ENCODE measurements around the gene TMEM255B. TPM values are rescaled to one million over a fixed set of nuclear protein-coding genes. Genes with fewer than 3 reads are reported as not detected.

Gene TMEM255B
- polyA plus RNA-seq, 1 donor (not counting 4 experiments of a cell fraction or from before 2014, with no cell fraction given), result 7.6 TPM

DNA sequence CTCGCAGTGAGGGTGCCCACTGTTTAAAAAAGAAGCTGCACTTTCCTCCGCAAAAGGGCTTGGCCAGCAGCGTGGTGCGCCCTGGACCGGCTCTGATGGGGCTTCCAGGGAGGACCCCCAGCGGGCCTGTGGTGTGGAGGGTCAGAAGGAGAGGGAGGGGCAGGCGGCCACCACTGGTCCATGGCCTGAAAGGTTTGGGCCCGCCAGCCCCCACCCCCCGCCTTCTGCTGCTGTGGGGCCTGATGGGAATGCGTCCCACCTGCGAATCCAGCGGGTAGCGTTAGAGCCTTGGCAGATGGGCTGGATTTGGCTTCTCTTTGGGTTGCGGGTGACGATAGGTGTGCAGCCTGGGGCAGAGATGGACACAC is 34.7 kb downstream of the TMEM255B start:
- dilution Hi-C loops (cut with MboI; ENCODE audit: extremely low pct_ligation_motif_present, low sequenced_read_pairs), result no loop called here
- no peak overlapping the region for H3K9ac ChIP-seq (ENCODE audit: control insufficient read depth, extremely low read depth, insufficient read depth, low read length)
- no peak for DNase-seq (ENCODE audit: low read depth, low spot score)
- no peak overlapping the region for H3K4me2 ChIP-seq (ENCODE audit: control insufficient read depth, extremely low read depth, insufficient read depth, low read depth, low read length)
- H3K4me1 ChIP-seq (ENCODE audit: control insufficient read depth, extremely low read depth, insufficient read depth, low read length), result peaks cover 4% of the 10 kb centered on the region
- FAIRE-seq, result no peak
- no peak for TF ChIP-seq EZH2 (IDR thresholded peaks at IDR 0.05; ENCODE audit: low read length)
- TF ChIP-seq, protein P1, sequence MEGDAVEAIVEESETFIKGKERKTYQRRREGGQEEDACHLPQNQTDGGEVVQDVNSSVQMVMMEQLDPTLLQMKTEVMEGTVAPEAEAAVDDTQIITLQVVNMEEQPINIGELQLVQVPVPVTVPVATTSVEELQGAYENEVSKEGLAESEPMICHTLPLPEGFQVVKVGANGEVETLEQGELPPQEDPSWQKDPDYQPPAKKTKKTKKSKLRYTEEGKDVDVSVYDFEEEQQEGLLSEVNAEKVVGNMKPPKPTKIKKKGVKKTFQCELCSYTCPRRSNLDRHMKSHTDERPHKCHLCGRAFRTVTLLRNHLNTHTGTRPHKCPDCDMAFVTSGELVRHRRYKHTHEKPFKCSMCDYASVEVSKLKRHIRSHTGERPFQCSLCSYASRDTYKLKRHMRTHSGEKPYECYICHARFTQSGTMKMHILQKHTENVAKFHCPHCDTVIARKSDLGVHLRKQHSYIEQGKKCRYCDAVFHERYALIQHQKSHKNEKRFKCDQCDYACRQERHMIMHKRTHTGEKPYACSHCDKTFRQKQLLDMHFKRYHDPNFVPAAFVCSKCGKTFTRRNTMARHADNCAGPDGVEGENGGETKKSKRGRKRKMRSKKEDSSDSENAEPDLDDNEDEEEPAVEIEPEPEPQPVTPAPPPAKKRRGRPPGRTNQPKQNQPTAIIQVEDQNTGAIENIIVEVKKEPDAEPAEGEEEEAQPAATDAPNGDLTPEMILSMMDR (optimal IDR thresholded peaks at IDR 0.05 in 1 of 3, IDR thresholded peaks at IDR 0.05 in 1 of 3, conservative IDR thresholded peaks at IDR 0.05 in 1 of 3; ENCODE audit: extremely low read depth in 1 of 3, insufficient read depth in 2 of 3, low read length in 3 of 3), result no peak
- peaks cover 69% of the 10 kb centered on the region for H3K27me3 ChIP-seq (ENCODE audit: control insufficient read depth, extremely low read depth, insufficient read depth, low read length)
- H3K9me3 ChIP-seq (ENCODE audit: control insufficient read depth, low read depth, low read length), result no peaks in the 10 kb centered on the region
- H3K79me2 ChIP-seq (ENCODE audit: control insufficient read depth, insufficient read depth, low read length), result no peaks in the 10 kb centered on the region
- H2AFZ ChIP-seq (ENCODE audit: control insufficient read depth, low read length), result no peak overlapping the region
- no peak overlapping the region for H3K27ac ChIP-seq (ENCODE audit: control insufficient read depth, insufficient read depth, low read length)
- H3K36me3 ChIP-seq (ENCODE audit: control insufficient read depth in 2 of 2, extremely low read depth in 1 of 2, insufficient read depth in 2 of 2, low read length in 2 of 2), result no peaks in the 10 kb centered on the region
- H3K4me3 ChIP-seq (ENCODE audit: control insufficient read depth in 2 of 3, extremely low read depth in 1 of 3, insufficient read depth in 2 of 3, low read depth in 1 of 3, low read length in 3 of 3), result no peak overlapping the region
- no peaks in the 10 kb centered on the region for H4K20me1 ChIP-seq (ENCODE audit: control insufficient read depth, extremely low read depth, insufficient read depth, low read length)
- H3K9me1 ChIP-seq (ENCODE audit: control insufficient read depth, extremely low read depth, insufficient read depth, low read length), result no peaks in the 10 kb centered on the region

DNA sequence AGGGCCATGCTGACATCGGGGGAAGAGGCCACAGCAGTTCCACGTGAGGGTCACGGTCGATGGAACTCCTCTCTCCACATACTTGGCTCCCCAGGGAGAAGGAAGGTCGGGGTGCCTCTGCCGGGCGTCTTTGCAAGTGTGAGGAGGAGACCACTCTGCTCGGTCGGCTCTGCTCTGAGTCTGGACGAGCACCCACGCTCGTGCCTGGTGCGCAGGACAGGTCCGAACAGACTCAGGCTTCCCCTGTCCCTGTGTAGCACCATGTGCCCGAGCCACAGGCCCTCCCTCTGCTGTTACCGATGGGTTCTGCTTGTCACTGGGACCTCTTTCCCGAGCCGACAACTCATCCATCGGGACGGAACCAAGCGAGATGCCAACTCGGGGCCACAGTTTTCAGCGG is 35.1 kb downstream of the TMEM255B start:
- Histone ChIP-seq H3K4me1 (ENCODE audit: control insufficient read depth, extremely low read depth, insufficient read depth, low read length) (peaks cover 4% of the 10 kb centered on the region), H3K79me2 (ENCODE audit: control insufficient read depth, insufficient read depth, low read length) (no peaks in the 10 kb centered on the region), H3K27me3 (ENCODE audit: control insufficient read depth, extremely low read depth, insufficient read depth, low read length) (peaks cover 65% of the 10 kb centered on the region), H3K9ac (ENCODE audit: control insufficient read depth, extremely low read depth, insufficient read depth, low read length) (no peak overlapping the region), H3K9me3 (ENCODE audit: control insufficient read depth, low read depth, low read length) (no peaks in the 10 kb centered on the region), H4K20me1 (ENCODE audit: control insufficient read depth, extremely low read depth, insufficient read depth, low read length) (no peaks in the 10 kb centered on the region), H3K27ac (ENCODE audit: control insufficient read depth, insufficient read depth, low read length) (no peak overlapping the region), H3K4me2 (ENCODE audit: control insufficient read depth, extremely low read depth, insufficient read depth, low read depth, low read length) (no peak overlapping the region), H3K4me3 (ENCODE audit: control insufficient read depth in 2 of 3, extremely low read depth in 1 of 3, insufficient read depth in 2 of 3, low read depth in 1 of 3, low read length in 3 of 3) (no peak overlapping the region), H3K36me3 (ENCODE audit: control insufficient read depth in 2 of 2, extremely low read depth in 1 of 2, insufficient read depth in 2 of 2, low read length in 2 of 2) (no peaks in the 10 kb centered on the region), H2AFZ (ENCODE audit: control insufficient read depth, low read length) (no peak overlapping the region), H3K9me1 (ENCODE audit: control insufficient read depth, extremely low read depth, insufficient read depth, low read length) (no peaks in the 10 kb centered on the region)
- FAIRE-seq, result no peak
- TF ChIP-seq EZH2 (IDR thresholded peaks at IDR 0.05; ENCODE audit: low read length), result no peak
- TF ChIP-seq, protein P1 (optimal IDR thresholded peaks at IDR 0.05 in 1 of 3, IDR thresholded peaks at IDR 0.05 in 1 of 3, conservative IDR thresholded peaks at IDR 0.05 in 1 of 3; ENCODE audit: extremely low read depth in 1 of 3, insufficient read depth in 2 of 3, low read length in 3 of 3), result no peak
- dilution Hi-C loops (cut with MboI; ENCODE audit: extremely low pct_ligation_motif_present, low sequenced_read_pairs), result no loop called here
- DNase-seq (ENCODE audit: low read depth, low spot score), result no peak
